Glutamatergic neuron (in vitro differentiated cells): Measurements from ENCODE around the gene ADK. TPM values are rescaled to one million over a fixed set of nuclear protein-coding genes. Genes with fewer than 3 reads are reported as not detected.

Experiments
- DNase-seq: peaks from one replicate; pipeline ENCODE4 v3.0.0; 2022
- H3K27ac Mint-ChIP-seq: one replicate; pipeline ENCODE4 v1.8.0; 2020; ENCODE audit warnings: mild to moderate bottlenecking, mixed read lengths, inconsistent platforms; ENCODE audit not compliant: unreplicated experiment
- H3K27me3 Mint-ChIP-seq: one replicate; pipeline ENCODE4 v1.8.0; 2020; ENCODE audit warnings: mild to moderate bottlenecking, moderate library complexity, mixed read lengths, inconsistent platforms; ENCODE audit not compliant: unreplicated experiment
- H3K36me3 Mint-ChIP-seq: one replicate; pipeline ENCODE4 v1.8.0; 2020; ENCODE audit warnings: mild to moderate bottlenecking, mixed read lengths, inconsistent platforms; ENCODE audit not compliant: unreplicated experiment
- H3K4me1 Mint-ChIP-seq: one replicate; pipeline ENCODE4 v1.8.0; 2020; ENCODE audit warnings: mild to moderate bottlenecking, low read depth, mixed read lengths, inconsistent platforms; ENCODE audit not compliant: unreplicated experiment
- H3K4me3 Mint-ChIP-seq: one replicate; pipeline ENCODE4 v1.8.0; 2020; ENCODE audit warnings: mild to moderate bottlenecking, mixed read lengths, inconsistent platforms; ENCODE audit not compliant: unreplicated experiment
- H3K9me3 Mint-ChIP-seq: one replicate; pipeline ENCODE4 v1.8.0; 2020; ENCODE audit warnings: mild to moderate bottlenecking, moderate library complexity, mixed read lengths, inconsistent platforms; ENCODE audit not compliant: unreplicated experiment
- CTCF ChIP-seq: fragments of 200-600 bp; sonication (generic); IDR thresholded peaks from one replicate; pipeline ENCODE4 v1.5.0; 2021; ENCODE audit not compliant: partially characterized antibody, unreplicated experiment
- total RNA-seq: library from RNA; stranded (reverse); fragmentation: NEBNext Ultra II Directional; extraction: Animal tissue kit (Norgen Biotek cat#: 25700); gene quantifications from one replicate; pipeline ENCODE4 v1.2.1, GENCODE V29; 2021; ENCODE audit not compliant: unreplicated experiment

ADK gene
- total RNA-seq, 1 donor from 2014 or later, result 16.4 TPM

- Mint-ChIP-seq H3K27me3 (peaks cover 2% of the 10 kb centered on the region), H3K36me3 (no peaks in the 10 kb centered on the region), H3K9me3 (no peaks in the 10 kb centered on the region), H3K4me1 (no peaks in the 10 kb centered on the region), H3K4me3 (no peak overlapping the region), H3K27ac (no peak overlapping the region)
- DNase-seq, result no peak
- TF ChIP-seq CTCF, result no peak
Observed at GRCh38 chr10:74628136-74628535, 477.1 kb downstream of the ADK start.

- Mint-ChIP-seq H3K4me3 (no peak overlapping the region), H3K4me1 (peaks cover 8% of the 10 kb centered on the region), H3K27ac (no peak overlapping the region), H3K9me3 (peaks cover 3% of the 10 kb centered on the region), H3K36me3 (peaks cover 10% of the 10 kb centered on the region), H3K27me3 (peaks cover 3% of the 10 kb centered on the region)
- no peak for DNase-seq
- no peak for TF ChIP-seq CTCF
Observed at GRCh38 chr10:74634995-74635536, 484.0 kb downstream of the ADK start.

GRCh38 chr10:74635655-74636054, 484.6 kb downstream of the ADK start:
- H3K27ac Mint-ChIP-seq, result no peak overlapping the region
- H3K36me3 Mint-ChIP-seq, result peaks cover 10% of the 10 kb centered on the region
- DNase-seq, result no peak
- H3K4me3 Mint-ChIP-seq, result no peak overlapping the region
- peaks cover 3% of the 10 kb centered on the region for H3K27me3 Mint-ChIP-seq
- TF ChIP-seq CTCF, result no peak
- peaks cover 3% of the 10 kb centered on the region for H3K9me3 Mint-ChIP-seq
- H3K4me1 Mint-ChIP-seq, result peaks cover 14% of the 10 kb centered on the region

DNA sequence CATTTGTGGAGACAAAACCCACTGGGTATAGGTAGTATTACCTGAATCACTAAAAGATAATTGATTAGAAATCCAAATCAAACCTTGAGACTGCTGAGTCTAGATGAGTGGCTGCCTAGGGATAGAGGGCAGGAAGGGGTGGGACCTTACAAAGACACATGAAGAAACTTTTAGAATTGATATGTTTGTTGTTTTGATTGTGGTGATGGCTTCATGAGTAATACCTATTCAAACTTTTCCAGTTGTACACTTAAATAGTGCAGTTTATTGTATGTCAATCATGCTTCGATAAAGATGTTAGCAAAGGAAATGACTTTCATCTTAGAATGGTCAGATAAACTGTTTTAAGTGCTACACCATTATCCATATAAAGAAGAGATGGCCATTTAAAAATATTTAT, 486.7 kb downstream of the ADK start:
- peaks cover 22% of the 10 kb centered on the region for H3K4me1 Mint-ChIP-seq
- H3K4me3 Mint-ChIP-seq, result no peak overlapping the region
- peaks cover 10% of the 10 kb centered on the region for H3K36me3 Mint-ChIP-seq
- H3K9me3 Mint-ChIP-seq, result peaks cover 3% of the 10 kb centered on the region
- no peak for TF ChIP-seq CTCF
- H3K27me3 Mint-ChIP-seq, result peaks cover 3% of the 10 kb centered on the region
- H3K27ac Mint-ChIP-seq, result no peak overlapping the region
- DNase-seq, result no peak

- H3K4me1 Mint-ChIP-seq, result peaks cover 24% of the 10 kb centered on the region
- peaks cover 2% of the 10 kb centered on the region for H3K36me3 Mint-ChIP-seq
- no peaks in the 10 kb centered on the region for H3K9me3 Mint-ChIP-seq
- TF ChIP-seq CTCF, result no peak
- H3K27ac Mint-ChIP-seq, result peak overlapping the region; percentile 88
- peaks cover 3% of the 10 kb centered on the region for H3K27me3 Mint-ChIP-seq
- peak; percentile 22 for DNase-seq
- peak overlapping the region; percentile 7 for H3K4me3 Mint-ChIP-seq
Observed at GRCh38 chr10:74640134-74640921, 489.3 kb downstream of the ADK start.
